Psoas muscle (tissue), 8 donors: ENCODE measurements around the gene SUCO. TPM values are rescaled to one million over a fixed set of nuclear protein-coding genes. Genes with fewer than 3 reads are reported as not detected.

Source experiments
- ATAC-seq, 4 donors: fragments of 200-7000 bp; cut with Tn5 transposase; one replicate each; pipeline ENCODE4 v1.9.1; 2020; ENCODE audit warnings: moderate library complexity in 3 of 4, mild to moderate bottlenecking in 2 of 4
- DNase-seq, 2 donors: peaks; one replicate each; pipeline ENCODE4 v3.0.0-alpha.2; 2020
- H3K27ac ChIP-seq: fragments of 200-600 bp; one replicate; pipeline ENCODE4 v1.8.0; 2022
- H3K27me3 ChIP-seq, 3 donors: fragments of 200-600 bp in 1 of 3; one replicate each; pipeline versions ENCODE4 v1.6.1 to v1.8.0; 2013 to 2022; ENCODE audit warnings: low read length in 2 of 3, mild to moderate bottlenecking in 2 of 3, moderate library complexity in 1 of 3; ENCODE audit not compliant: insufficient read depth in 3 of 3
- H3K36me3 ChIP-seq, 2 donors: fragments of 200-600 bp in 1 of 2; one replicate each; pipeline versions ENCODE4 v1.6.1 to v1.8.0; 2013 to 2022; ENCODE audit warnings: low read depth in 1 of 2, mild to moderate bottlenecking in 1 of 2, moderate library complexity in 1 of 2; ENCODE audit not compliant: insufficient read depth in 1 of 2
- H3K4me1 ChIP-seq: fragments of 200-600 bp; one replicate; pipeline ENCODE4 v1.8.0; 2022
- H3K4me3 ChIP-seq: fragments of 200-600 bp; one replicate; pipeline ENCODE4 v1.8.0; 2022; ENCODE audit warnings: mild to moderate bottlenecking
- H3K9me3 ChIP-seq: fragments of 200-600 bp; one replicate; pipeline ENCODE4 v1.8.0; 2022
- CTCF ChIP-seq: fragments of 200-600 bp; IDR thresholded peaks from one replicate; pipeline ENCODE4 v1.8.0; 2022; ENCODE audit warnings: antibody characterized with exemption
- WGBS, 3 donors: extraction: QIAGEN DNeasy Blood & Tissue Kit; methylation state at CpG; one replicate each; pipeline versions ENCODE4 v1.1.6 to v1.1.7; 2013; 5-methylcytosine and 5-hydroxymethylcytosine counted together
- intact Hi-C, 2 donors: fragments of 100-400 bp; cut with DNase I; formaldehyde crosslinking; loops; one replicate each; pipeline versions ENCODE4 v1.11.0 to v1.14.2; 2022
- polyA plus RNA-seq, 3 donors: library from polyadenylated mRNA; stranded (reverse); fragments of 200-250 nt; gene quantifications; one replicate each; pipeline ENCODE4 v1.2.3, GENCODE V29; 2013
- total RNA-seq, 4 donors: library from RNA; stranded (reverse); fragmentation: NEBNext Ultra II Directional in 2 of 4; extraction: Animal tissue kit (Norgen Biotek cat#: 25700) in 2 of 4; gene quantifications; one replicate each; pipeline versions ENCODE4 v1.2.1 to v1.2.4, GENCODE V29; 2021 to 2023
- donor health status: healthy with polysubstance abuse.
- donor health status: DM: no; HTN: no; CAD: no; lungs with moderate emphysema.
- donor health status: Bipolar disorder and iron deficiency.
- donor health status: healthy.
- donor health status: DM: yes; HTN: yes; CAD: no.
- donor health status: DM: no; HTN: no; CAD: no.
- donor health status: DM: no; HTN: no; CAD: no.
- donor health status: DM: yes; HTN: yes; CAD: no.

Gene SUCO
- total and polyA plus RNA-seq, 7 donors, result 2.6 to 8.2 (median 6.2) TPM

GRCh38 chr1:172537827-172538391 is 5.0 kb downstream of the SUCO start:
- peaks cover 30% of the 10 kb centered on the region for H3K4me1 ChIP-seq
- WGBS, 3 donors, result 91 to 96% (median 92%) methylated on average over 5 of the region's 5 CpGs
- no peak for TF ChIP-seq CTCF
- no peak overlapping the region for H3K4me3 ChIP-seq
- intact Hi-C loops, result loop anchor here in 1 of 2 donors (10.0 kb wide), 1 partner anchor 743 kb away; no protein-coding TSS in a partner anchor
- no peaks in the 10 kb centered on the region for H3K9me3 ChIP-seq
- H3K27me3 ChIP-seq, result no peaks in the 10 kb centered on the region
- no peak for ATAC-seq
- H3K27ac ChIP-seq, result no peak overlapping the region
- H3K36me3 ChIP-seq, result no peaks in the 10 kb centered on the region
- no peak for DNase-seq

GRCh38 chr1:172540635-172541034 is 7.7 kb downstream of the SUCO start:
- DNase-seq (no peak), ATAC-seq (no peak)
- Histone ChIP-seq H3K9me3 (no peaks in the 10 kb centered on the region), H3K27ac (no peak overlapping the region), H3K4me1 (peaks cover 25% of the 10 kb centered on the region), H3K4me3 (no peak overlapping the region), H3K27me3 (no peaks in the 10 kb centered on the region), H3K36me3 (no peaks in the 10 kb centered on the region)
- TF ChIP-seq CTCF, result no peak
- intact Hi-C loops, result no loop called here

- Histone ChIP-seq H3K27me3 (no peaks in the 10 kb centered on the region), H3K4me3 (no peak overlapping the region), H3K4me1 (peaks cover 11% of the 10 kb centered on the region), H3K36me3 (no peaks in the 10 kb centered on the region), H3K27ac (no peak overlapping the region), H3K9me3 (no peaks in the 10 kb centered on the region)
- DNase-seq (no peak), ATAC-seq (no peak)
- 56 to 72% (median 64%) methylated on average over 2 of the region's 2 CpGs for WGBS, 3 donors
- intact Hi-C loops, result no loop called here
- no peak for TF ChIP-seq CTCF
Measured at GRCh38 chr1:172544481-172545104, 11.6 kb downstream of the SUCO start.

GRCh38 chr1:172545396-172546004 is 12.6 kb downstream of the SUCO start:
- no peaks in the 10 kb centered on the region for H3K27me3 ChIP-seq
- no peak for DNase-seq
- intact Hi-C loops, result no loop called here
- 84 to 92% (median 86%) methylated on average over 4 of the region's 4 CpGs for WGBS, 3 donors
- peaks cover 17% of the 10 kb centered on the region for H3K4me1 ChIP-seq
- no peaks in the 10 kb centered on the region for H3K9me3 ChIP-seq
- no peak for ATAC-seq
- no peak overlapping the region for H3K27ac ChIP-seq
- no peak overlapping the region for H3K4me3 ChIP-seq
- no peak for TF ChIP-seq CTCF
- no peaks in the 10 kb centered on the region for H3K36me3 ChIP-seq
